GM18868 (cell line): ENCODE results near the gene BCL7B.
A peak's percentile ranks its signal among the peaks of the same experiment; 100 is the strongest.
"Not testable (repeated sequence)": the region's sequence is repeated elsewhere in the genome, so short reads cannot be mapped to it uniquely, and the experiment has no call there.

Source experiments
- ATAC-seq: cut with Tn5 transposase; IDR thresholded peaks from one replicate; pipeline ENCODE4 v1.9.1; 2021; ENCODE audit warnings: mild to moderate bottlenecking, moderate library complexity; ENCODE audit not compliant: unreplicated experiment

BCL7B gene

DNA sequence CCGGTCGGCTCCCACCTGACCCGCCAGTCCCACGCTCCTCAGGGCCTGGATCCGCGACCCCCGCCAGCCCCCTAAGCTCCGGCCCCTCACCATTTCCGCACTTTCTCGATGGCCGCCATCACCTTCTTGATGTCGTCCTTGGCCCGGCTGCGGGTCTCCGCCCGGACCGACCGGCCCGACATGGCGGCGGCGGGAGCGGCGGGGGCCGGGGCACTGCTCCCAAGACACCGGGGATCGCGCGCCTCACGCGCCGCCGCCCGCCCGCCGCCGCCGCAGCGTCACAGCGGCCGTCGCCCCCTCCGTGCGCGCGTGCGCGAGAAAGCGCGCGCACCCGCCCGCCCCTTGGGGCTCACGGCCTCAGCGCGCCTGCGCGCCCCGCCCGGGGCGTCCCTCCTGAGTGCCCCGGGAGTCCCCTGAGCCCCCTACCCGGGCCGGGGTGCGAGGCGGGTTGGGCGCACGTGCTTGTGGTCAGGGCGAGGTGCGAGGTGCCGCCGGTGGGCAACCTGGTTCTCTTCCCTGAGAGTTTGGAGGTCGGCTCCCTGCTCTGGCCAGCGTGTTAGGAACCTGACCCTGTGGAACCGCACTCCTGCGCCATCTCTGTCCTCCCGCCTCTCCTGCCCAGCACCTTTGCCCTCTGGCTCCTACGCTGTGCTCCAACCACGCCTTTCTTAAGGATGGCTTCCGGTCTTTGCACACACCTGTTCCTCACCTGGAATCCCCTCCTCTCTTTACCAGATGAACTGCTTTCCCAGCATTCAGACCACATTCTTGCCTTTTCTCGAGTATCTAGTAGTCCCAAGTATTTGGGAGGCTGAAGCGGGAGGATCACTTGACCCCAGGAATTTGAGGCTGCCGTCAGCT is at the start of gene BCL7B:
BCL7B (minus strand) TSS at position 294 of the 861 bp plus-strand sequence; CDS start at position 182, 112 bp downstream.
- peak; percentile 38 for ATAC-seq

DNA sequence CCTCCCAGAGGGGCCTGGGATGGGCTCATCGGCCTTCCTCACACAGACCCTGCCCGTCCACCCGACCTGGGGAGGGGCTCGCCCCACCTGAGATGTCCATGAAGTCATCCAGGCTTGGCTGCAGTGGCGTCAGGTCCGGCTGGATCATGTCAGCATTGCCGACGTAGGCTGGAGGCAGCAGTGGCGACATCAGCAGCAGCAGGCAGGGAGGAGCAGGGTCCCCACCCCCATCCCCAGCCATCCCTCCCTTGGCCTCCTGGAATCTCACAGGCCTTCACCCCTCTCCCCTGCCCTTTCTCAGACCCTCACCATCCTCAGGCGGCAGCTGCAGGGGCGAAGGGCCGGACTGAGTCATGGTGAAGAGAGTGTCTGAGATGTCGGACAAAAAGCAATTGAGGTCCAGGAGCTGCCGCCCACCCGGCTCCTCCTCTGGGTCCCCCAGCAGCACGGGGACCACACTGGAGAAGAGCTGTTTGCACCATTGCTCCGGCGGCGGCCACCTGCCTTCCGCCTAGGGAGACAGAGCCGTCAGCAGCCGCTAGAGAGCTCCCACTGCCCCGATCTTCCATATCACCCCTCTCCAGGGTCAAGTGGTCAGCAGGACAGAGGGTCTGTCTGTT is 48.2 kb upstream of the BCL7B start:
- ATAC-seq: no peak

DNA sequence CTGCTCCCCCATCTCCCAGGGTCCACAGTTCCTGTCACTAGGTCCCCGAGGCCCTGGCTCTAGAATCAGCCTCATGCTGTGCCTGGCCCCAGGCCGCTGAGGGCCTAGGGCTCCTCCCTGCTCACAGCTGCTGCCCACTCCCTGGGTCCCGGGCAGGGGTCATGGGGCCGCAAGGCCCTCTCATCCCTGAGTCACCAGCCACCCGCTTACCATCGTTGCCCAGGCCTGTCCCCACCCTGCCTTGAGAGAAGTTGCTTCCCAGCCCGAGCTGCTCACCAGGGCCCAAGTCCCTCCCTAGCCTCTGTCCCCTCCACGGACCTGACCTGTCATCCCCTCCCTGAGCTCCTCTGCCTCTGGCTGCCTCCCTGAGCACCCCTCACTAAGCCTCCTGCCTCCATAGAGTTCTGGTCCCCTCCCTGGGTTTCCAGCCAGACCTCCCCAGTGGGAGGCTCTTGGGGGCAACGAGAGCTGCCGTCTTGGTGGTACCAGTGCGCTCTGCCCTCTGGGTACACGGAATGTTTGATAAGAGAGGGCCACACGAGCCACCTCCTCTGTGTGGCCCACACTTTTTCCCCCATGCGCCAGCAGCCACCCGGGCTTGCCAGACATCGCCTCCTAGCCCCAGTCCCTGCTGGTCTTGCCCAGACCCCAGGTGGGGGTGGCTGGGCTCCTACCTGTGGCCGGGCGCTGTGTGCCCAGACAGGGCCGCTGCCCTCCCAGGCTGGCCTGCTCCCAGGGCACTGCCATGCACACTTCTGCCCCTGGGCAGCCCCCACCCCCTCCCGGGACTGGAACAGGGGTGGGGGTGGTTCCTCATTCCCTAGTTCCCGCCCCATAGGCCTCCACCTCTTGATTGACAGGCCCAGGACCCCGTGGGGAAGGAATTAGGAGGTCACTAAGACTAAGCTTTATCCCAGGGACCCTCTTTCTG is 45.5 kb upstream of the BCL7B start:
- ATAC-seq: no peak

DNA sequence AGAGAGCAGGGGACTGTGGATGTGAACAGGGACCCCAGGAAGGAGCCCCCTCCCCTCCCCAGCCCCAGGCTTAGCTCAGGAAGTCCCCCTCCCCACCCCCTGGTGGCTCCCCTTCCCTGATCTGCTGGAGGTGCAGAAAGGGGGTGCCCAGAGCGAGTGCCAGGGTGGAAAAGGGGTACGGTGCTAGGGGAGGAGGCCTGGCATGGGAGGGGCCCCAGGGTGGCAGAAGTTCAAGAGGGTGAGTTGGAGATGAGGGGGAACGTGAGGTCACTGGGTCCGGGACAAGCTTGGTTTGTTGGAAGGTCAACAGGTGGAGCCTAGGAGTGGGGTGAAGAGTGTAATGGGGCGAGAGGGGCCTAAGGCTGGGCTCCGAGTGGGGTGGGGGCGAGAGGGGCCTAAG is 42.4 kb upstream of the BCL7B start:
- no peak for ATAC-seq

DNA sequence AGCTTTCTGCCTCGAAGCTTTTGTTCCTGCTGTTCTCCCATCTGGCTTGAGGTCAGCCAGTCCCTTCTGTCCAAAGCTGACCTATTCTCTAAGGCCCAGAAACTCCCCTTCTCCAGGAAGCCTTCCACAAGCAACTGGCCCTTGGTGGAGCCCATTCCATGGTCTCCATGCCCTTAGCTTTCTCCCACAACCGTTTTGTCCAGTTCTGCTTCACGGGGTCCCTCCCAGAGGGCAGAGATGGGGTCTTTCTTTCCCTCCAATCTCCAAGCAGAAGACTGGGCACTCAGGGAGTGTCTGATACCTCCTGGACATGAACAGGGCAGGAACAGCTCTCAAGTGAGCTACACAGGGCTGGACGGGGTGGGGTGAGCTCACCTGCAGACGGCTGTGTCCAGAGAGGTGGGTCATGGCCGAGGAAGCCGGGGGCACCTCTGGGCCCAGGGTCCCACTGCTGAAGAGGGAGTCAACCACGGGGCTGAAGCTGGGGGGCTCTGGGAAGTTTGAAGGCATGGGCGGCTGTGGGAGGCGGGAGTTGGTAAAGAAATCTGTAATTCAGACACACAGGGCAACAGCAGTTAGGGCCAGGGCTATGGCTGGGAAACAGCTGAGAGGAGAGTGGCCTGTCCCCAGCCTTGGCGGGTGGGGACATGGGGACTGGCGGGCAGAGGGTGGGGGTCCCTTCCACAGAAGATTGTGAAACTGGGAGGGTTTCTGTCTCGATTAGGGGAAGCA is 41.8 kb upstream of the BCL7B start:
- ATAC-seq: no peak

DNA sequence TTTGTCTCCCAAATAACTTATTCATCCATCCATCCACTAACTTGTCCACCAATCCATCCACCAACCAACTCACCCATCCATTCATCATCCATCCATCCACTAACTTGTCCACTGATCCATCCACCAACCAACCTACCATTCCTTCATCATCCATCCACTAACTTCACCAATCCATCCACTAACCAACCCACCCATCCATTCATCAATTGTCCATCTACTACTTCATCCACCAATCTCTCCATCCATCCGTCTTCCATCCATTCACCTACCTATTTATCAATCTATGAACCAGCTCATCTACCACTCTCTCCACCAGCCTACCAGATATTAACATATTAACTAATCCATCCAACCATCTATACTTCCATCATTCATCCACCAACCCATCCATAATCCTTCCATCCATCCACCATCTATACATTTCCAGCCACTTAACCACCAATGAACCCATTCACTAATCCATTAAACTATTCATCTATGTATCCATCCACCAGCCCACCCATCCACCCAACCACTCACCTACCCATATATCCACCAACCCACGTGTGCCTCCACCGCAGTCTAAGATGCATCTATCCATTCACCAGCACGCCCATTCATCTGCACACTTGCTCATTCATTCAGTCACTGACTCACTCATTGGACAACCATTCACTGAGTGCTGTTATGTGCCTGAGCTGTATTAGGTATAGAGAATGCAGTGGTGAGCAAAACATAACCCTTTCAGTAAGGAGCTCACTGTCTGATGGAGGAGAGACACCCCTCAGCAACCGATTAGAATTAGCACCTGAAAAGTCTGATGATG is 40.7 kb upstream of the BCL7B start:
- ATAC-seq: no peak

DNA sequence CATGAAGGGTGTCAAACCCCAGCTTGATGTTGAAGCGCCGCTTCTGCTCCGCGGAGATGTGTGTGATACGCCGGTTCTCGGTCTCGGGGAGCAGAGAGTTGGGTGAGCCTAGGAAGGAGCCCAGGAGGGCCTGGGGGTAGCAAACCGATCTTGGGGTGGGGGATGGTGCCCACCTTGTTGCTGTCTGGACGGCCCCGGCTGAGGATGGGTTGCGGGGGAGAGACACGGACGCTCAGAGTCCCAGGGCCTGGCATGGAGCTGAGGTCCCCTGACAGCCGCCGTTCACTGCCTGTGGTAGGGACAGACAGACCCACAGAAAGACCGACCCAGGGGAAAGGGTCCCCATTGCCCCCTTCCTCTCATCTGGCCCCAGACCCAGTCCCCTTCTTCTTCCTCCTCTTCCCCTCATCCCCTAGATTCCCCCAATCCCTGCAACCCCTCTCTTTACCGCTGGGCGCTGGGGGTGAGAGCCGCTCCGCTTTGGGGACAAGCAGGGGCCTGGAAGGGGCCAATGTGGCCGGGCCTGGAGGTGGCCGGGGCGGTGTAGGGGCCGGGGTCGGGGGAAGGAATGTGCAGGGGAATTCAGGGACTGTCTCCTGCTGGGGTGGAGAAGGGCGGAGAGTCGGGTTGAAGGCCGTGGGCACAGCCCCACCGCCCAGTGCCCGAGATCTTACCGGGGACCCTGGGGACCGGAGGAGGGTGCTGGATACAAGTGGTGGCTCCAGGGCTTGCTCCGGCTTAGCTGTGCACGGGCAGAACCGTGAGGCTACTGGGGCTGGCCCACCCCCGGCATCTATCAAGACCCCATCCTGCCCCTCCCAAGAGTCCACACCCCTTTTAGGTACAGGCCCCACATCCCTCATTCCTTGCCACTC is 38.9 kb upstream of the BCL7B start:
- ATAC-seq: no peak

DNA sequence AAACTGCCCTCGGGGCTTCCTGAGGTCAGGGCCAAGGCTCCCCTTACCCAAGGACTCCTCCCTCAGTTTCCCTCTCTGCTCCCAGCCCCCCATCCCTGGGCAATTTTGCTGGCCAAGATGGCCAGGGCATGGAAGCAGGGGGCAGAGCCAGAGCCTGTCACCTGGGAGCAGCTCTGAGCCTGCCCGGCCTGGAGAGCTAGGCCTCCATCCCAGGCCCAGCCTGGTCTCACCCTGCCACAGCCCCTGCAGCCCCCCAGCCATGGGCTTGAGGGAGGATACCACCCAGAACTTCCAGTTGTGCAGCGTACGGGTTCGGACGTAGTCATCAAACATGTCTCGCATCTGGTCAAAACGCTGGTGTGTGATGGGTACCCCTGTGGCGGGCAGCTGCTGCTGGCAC is 37.9 kb upstream of the BCL7B start:
- ATAC-seq: no peak

DNA sequence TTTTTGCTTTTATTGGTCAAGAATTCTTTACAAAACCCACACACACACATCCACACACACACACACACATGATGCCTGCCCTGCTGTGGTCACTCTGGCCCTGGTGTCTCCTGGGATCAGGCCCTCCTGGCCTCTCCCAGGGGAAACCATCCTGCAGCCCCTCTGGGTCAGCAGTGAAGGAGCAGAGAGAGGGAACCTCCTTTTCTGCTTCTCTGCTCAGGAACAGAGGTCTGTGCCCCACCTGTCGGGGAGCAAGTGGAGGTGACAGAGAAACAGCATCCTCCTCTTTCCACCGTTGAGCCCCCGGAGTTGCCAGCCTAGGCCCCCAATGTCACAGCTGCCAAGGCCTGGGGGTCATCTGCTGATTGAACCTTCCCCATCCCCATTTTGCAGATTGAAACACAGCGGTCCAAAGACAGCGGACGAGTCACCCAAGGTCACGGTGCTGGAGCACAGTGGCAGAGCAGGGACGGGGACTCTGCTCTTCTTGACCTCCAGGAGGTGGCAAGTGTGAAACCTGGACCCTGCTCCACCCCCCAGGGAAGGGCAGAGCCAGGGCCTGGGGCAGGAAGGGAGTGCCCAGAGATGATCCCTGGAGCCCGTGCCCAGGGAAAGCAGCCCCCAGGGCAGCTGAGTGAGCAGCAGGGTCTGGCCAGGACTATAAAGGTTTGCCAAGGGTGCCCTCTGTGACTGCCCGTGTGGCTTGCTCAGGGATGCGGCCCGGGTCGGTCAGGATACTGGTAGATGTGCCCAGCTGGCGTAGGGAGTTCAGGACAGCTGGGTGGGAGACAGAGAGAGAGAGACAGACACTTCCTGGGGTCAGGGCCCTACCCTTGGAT is 35.9 kb upstream of the BCL7B start:
- no peak for ATAC-seq

DNA sequence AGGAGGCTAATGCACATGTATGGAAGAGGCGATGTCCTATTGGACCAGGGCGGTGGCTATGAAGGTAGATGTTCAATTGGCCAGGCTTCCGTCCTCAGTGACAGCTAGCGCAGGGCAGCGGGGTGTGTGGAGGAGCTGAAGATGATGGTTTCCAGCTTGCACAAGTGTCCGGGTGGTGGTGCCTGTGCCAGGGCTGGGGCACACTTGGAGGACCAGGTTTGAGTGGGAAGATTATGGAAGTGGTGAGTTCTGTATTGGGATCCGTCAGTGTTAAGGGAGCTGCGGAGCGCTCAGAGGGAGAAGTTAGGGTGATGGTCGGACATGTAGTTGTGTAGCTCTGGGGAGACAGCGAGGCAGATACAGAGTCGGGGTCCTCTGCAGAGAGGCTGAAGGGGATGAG is 29.4 kb upstream of the BCL7B start:
- no peak for ATAC-seq

DNA sequence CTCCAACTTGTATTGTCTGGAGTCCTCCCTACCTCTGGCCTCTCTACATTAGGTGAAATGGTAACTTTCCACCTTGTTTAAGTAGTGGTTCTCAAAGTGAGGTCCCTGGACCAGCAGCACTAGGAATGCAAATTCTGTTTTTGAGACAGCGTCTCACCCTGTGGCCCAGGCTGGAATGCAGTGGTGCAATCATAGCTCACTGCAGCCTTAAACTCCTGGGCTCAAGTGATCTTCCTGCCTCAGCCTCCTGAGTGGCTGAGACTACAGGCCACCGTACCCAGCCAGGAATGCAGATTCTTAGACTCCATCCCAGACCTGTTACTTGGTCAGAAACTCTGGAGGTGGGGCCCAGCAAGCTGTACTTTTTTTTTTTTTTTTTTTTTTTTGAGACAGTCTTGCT is 27.7 kb upstream of the BCL7B start:
- no peak for ATAC-seq

DNA sequence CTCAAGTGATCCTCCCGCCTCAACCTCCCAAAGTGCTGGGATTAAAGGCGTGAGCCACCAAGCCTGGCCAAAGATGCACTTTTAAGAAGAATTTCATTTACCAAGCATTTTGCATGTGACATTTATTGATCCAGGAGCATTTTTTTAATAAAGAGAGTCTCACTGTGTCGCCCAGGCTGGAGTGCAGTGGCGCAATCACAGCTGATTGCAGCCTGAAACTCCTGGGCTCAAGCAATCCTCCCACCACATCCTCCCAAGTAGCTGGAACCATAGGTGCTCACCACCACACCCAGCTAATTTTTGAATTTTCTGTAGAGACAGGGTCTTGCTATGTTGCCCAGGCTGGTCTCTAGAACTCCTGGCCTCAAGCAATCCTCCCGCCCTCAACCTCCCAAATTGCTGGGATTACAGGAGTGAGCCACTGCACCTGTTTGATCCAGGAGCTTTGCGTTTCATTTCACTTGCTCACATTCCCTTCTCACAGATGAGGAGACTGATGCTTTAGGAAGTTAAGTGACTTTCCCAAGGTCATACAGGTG is 25.2 kb upstream of the BCL7B start:
- no peak for ATAC-seq

DNA sequence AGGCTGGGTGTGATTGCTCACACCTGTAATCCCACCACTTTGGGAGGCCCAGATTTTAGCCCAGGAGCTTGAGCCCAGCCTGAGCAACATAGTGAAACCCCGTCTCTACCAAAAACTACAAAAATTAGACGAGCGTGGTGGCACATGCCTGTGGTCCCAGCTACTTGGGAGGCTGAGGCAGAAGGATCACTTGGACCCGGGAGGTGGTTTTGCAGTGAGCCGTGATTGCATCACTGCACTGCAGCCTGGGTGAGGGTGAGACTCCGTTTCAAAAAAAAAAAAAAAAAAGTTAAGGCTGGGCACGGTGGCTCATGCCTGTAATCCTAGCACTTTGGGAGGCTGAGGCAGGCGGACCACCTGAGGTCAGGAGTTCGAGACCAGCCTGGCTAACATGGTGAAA is 23.5 kb upstream of the BCL7B start:
- ATAC-seq: not testable (repeated sequence)

DNA sequence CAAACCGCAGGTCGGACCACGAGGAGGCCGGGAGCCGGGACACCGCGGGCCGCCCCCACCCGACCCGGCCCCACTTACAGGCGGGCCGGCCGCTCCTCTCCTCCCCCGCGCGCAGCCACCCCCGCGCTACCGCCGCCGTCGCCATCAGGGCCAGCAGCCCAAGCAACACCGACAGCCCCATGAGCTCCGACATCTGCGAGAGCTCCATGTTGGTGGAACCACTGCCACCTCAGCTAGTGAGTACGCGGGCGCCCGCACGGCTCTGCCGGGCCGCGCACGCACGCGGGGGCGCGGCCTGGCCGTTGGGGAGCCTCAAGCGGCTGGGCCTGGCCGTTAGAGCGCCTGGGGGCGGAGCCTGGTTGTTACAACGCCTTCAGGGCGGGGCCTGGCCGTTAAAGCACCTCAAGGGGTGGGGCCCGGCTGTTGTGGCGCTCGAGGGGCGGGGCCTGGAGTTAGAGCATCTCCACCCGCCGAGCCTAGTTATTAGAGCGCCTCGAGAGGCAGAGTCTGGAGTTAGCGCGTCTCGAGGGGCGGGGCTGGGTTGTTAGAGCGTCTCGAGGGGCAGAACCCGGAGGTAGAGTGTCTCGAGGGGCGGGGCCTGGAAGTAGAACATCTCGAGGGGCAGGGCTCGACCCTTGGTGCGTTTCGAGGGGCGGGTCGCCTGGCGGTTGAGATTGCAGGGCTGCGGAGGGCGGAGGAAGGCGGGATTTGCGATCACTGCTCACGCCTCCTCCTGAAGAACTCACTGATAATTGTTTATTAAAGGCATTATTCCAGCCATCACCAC is 21.0 kb upstream of the BCL7B start, which contains the start of gene TBL2:
TBL2 (minus strand) TSS at position 238 of the 787 bp plus-strand sequence; CDS start at position 208, 30 bp downstream.
- ATAC-seq: peak; percentile 87

DNA sequence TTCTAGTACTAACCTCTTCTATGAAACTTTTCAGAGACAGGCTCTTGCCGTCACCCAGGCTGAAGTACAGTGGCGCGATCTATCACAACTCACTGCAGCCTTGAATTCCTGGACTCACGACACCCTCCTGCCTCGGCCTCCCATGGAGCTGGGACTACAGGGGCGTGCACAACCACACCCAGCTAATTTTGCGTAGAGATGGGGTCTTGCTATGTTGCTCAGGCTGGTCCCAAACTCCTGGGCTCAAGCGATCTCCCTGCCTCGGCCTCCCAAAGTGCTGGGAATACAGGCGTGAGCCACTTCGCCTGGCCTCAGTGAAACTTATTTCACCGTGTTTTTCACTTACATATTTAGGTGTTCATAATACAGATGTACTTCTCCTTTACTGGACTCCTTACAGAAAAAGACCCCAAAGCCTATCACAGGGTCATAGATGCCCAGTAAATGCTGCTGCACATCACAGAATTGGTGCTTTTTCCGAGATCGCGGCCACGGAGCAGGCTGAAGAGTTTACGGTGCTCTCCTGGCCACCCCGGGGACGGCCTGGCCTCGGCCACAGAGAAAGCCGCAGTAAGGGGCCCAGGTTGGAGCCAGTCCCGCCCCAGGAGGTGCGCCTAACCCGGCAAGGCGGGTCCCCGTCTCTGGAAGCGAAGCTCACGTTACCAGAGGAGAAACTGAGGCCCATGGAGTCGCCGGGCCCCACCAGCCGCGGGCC is 20.3 kb upstream of the BCL7B start:
- peak; percentile 20 for ATAC-seq

DNA sequence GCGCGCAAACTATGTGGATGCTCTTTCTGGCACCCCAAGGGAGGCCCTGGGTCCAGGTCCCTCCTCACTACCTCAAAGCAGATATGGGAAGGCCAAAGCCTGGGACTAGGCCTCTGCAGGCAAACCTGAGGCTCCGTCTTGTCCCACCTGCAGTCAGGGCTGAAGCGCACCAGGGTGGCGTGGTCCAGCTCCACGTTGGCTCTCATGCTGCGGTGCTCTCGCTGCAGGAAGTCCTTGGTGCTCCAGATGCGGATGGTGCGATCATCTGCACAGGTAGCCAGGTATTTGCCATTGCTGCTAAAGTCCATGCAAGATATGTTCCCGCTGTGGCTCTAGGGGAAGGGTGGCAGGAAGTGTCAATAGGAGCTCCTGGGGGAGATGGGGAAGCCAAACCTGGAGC is 16.3 kb upstream of the BCL7B start:
- no peak for ATAC-seq
